HG02571 (cell line): ENCODE measurements around the gene HS3ST1.

ENCODE experiments used
- ATAC-seq: cut with Tn5 transposase; IDR thresholded peaks from one replicate; pipeline ENCODE4 v1.9.1; 2021; ENCODE audit warnings: mild to moderate bottlenecking, moderate library complexity; ENCODE audit not compliant: unreplicated experiment

Gene HS3ST1

DNA sequence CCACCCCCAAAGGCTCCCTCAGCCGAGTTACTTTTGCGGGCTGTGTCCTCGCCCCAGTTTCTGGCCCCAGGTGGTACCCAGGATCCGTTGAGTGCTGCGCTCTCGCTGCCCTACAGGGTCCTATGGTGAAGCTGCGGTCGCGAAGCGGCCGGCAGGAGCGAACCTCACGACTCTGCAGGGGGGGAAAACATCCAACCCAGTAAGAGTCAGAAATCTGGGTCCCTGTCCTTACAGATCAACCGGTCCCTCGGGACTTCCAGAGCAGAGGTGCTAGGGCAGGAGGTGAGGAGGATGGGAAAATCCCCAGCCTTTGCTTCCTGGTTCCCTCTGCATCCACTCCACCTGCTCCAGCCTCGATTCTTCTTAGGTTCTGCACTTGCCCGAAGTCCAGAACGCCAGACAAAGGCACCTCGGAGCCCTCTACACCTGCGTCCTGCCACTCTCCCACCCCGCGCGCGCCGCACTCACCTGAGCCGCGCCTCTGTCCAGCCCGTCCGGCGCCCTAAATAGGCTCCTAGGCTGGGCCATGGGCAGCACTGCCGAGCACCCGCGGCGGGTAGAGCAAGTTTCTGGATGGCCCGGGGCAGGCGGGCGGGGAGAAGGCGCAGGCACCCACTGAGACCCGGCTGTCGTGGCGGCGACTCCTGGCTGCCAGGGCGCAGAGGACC is at the start of gene HS3ST1:
Gene HS3ST1 (minus strand): TSS at position 664 of the 668 bp plus-strand sequence. CDS start 28,889 bp downstream, outside the sequence.
- ATAC-seq, result peak; percentile 33

DNA sequence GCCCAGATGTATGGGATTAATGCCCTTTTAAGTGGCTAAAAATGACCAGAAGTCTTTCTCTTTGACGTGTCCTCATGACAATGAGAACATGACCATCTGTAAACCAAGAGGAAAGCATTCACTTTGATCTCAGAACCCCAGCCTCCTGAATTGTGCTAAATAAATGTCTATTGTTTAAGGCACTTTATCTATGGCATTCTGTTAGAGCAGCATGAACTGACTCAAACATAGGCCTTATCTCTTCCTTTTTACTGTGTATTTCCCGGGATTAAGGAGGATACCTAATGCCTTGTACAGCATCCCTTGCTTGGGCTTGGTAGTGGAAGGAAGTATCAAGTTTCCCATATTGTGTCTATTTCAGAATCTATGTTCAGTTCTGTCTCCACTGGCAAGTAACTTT is 47.2 kb upstream of the HS3ST1 start:
- ATAC-seq, result no peak

DNA sequence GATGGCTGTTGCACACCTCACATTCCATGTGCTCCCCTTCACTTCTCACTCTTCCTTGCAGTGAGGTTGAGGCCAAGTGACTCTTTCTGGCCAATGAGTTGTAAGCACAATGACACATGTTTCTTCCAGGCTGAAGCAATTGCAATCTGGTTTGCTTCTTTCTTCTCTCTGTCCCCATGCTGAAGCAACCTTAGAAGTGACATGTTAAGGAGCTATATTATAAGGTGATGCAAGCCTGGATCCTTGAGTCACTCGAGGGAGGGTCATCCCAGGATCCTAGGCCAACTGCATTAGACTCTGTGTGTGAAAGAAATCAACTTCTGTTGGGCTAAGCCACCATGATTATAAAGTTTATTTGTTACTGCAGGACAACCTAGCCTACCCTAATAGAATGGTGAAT is 45.5 kb upstream of the HS3ST1 start:
- ATAC-seq, result no peak

DNA sequence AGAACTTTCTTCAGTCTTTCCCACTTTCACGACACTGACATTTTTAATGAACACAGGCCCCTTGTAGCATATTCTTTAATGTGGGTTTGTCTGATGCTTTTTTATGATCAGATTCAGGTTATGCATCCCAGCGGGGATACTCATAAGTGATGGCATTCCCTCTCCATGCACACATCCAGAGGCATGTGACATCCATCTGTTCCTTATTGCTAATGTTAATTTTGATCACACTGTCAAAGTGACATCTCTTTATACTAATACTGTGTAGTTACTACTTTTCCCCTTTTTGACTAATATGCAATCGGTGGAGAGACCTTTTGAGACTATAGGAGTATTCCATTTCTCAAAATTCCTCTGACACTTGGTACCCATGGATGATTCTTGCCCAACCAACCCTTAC is 43.8 kb upstream of the HS3ST1 start:
- ATAC-seq, result no peak

DNA sequence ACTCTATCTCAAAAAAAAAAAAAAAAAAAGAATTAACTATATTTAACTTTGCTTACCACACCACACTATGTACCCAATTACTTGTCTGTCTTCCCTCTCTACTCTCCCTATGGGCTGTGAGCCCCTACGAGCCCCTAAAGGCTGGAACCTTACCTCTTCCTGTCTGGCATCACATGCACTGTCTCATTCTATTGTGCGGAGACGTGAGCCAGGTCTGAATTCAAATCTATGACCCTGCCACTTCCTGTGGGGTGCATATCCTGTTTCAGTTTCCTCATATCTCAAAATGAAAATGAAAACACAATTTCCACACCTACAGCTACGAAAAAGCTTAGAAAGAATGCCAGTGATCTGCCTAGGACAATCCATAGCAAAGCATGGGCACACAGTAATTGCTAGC is 42.9 kb upstream of the HS3ST1 start:
- ATAC-seq, result peak; percentile 51

DNA sequence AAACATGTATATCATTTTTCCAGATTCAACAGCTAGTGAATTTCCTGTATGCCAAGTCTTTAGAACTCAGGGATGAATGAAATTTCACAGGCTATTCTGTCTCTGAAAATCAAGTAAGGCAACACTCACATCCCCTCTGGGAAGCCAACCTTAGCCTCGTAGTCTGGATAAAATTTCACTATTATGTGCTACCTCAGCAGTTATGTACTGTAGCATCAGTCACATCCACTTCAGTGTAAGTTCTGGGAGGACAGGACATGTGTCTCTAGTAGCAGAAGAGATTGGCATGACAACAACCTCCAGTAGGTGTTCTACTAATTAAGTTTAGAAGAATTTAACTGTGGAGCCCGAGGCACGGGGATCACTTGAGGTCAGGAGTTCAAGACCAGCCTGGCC is 42.4 kb upstream of the HS3ST1 start:
- no peak for ATAC-seq

DNA sequence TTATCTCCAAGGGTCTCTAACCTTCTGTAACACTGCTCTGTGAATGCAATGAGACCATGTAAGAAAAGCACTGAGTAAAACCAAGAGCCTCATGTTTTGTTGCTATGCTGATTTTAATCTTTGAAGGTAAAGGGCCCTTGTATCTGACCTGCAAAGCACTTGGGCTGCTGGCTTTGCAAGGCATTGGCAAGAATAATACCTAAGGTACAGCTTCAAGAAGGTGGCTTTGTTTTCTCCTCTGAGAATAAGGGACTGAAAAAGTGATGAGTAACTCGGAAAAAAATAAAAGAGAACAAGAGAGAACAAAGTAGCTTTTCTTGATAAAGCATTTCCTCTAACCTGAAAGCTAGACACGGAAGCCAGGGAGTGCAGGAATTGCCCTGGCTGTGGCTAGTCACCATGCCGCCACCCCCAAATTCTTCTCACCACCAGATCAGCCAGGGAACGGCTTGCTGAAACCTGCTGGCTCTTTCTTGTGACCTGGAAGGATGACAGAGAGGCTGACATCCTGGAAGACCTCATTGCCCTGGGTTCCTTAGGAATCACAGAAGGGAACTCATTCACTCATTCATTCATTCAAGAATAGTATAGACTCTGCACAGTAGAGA is 41.8 kb upstream of the HS3ST1 start:
- ATAC-seq, result peak; percentile 46

DNA sequence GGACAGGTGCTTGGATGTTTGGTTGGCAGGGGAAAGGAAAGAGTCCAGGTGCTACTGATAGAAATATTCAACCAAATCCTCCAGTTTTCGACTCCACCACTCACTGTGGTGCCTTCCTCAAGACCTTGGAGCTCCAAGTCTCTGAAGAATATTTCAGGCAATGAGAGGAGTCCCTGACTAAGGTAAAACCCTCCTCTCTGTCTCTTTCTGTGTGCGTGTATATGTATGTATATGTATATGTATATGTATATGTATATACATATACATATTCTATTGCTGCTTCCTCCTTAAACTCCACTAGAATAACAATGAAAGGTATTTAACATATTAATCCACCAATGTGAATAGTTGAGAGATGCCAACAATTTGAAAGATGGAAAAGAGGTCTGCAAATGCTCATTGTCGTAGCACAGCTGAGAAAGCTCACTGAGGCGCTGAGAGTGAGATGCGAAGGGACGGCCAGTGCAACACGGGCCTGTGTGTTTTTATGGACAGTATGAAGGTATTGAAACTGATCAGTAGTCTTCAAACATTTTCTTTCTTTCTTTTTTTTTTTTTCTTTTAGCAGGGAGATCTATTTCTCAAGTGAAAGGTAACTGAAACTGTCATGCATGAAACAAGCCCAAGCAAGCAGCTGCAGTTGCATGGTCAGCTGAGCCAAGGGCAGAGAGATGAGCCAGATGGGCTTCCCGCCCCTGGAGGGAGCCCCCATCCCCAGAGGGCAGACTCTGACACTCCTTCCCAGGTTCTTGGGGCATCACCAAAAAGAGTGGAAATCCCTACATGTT is 41.1 kb upstream of the HS3ST1 start:
- ATAC-seq, result peak; percentile 74

DNA sequence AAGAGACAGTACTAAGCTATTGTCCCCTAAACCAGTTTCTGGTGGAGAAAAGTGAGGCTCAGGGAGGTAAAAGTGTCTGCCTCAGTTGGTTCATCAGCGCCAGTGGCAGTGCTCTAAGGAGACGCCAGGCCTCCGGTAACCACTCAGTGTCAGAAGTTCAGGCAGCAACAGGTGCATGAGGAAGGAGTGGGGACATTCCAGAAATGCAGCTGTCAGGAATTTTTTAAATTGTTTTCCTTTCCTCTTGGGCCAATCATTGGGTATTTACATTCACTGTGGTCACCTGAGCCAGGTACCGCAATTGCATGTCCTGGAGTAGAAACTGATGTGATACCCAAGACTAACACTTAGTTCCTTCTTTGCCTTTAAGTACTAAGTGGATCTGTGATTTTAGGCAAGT is 40.2 kb upstream of the HS3ST1 start:
- no peak for ATAC-seq

DNA sequence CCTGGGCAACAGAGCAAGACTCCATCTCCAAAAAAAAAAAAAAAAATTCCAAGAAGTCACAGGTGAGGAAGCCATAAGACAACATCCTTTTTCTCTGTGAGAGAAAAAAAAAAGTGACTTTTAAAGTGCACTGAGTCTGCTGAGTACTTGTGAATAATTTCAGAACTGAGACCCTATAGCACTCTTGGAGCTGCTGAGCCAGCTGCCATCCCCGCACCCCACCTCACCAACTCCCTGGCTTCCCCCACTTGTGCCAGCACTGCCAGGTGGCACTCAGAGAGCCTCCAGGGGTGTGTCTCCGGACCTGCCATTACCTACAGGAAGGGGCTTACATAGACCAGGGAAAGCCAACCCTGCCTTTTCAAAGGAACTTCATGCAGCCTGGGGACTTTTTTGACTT is 39.2 kb upstream of the HS3ST1 start:
- ATAC-seq, result no peak

DNA sequence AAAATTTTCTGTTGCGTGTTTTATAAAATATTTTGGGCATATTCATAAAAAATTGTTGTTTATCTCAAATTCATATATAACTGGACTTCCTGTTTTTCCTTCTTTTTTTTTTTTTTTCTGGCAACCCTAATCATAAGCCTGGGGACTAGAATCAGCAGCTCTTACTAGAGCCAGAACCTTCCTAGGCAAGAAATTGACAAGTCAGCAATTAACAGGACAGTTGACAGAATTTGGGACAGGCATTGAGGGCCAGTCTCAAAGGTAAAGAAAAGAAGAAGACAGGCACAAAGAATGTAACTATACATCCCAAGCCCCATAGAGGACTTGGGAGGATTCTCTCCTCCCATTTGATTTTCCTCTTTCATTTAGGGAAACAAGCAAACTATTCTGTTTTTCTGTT is 35.0 kb upstream of the HS3ST1 start:
- ATAC-seq, result no peak

DNA sequence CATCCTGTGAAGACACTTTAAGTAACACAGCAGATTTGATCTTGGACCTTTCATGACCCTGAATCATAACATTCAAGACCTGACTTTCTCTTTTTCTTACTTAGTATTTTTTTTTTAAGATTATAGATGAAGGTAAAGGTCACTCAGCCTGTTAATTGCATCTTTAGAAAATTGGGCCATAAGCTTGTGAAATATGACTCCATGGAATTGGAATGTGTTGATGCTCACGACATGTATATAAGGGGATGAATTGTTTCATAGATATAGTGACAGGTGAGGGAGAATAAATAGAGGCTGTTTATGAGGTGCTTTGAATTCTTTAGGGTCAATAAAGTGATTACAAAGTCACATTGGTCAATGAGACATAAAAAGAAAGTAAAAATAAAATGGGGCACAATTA is 27.7 kb upstream of the HS3ST1 start:
- no peak for ATAC-seq

DNA sequence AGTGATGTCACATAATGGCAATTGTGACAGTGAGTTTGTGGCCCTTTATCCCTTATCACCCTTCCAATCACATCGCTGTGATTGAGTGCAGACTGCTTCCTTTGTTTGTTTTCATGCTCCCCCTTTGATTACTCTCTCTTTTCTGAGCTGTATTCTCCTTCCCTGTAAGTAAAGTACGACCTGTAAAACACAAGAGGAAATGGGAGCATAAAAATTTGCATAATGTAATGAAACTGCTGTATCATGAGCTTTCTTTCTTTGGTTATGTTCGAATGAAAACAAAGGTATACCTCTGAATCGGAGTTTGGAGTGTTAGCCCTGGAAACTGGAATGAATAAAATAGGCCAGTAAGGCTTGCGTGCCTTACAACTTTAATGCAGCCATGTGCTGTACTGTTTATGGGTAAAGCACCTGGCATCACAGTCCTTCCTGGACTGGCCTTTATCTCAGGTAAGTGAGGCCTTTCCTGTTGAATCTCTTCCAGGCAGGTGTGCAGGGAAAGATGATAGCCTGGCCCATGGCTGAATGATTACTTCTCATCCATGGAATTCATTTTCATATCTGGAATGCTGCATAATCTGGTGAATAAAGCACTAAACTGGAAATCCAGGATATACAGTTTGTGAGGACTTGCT is 26.6 kb upstream of the HS3ST1 start:
- no peak for ATAC-seq

DNA sequence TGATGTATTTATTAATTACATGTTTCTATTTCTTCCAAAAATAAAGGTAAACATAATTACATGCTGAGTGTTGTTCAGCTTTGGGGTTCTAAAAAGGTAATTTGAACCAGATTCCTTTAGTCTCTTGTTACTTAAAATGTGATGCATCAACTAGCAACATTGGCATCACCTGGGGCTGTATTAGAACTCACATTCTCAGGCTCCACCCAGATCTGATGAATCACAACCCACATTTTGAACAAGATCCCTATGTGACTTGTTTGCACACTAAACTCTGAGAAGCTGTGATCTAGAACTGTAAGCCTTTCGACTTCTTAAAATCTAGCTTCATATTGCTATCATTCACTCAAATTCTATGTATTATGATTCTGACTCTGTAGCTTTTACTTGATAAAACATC is 23.0 kb upstream of the HS3ST1 start:
- ATAC-seq, result no peak

DNA sequence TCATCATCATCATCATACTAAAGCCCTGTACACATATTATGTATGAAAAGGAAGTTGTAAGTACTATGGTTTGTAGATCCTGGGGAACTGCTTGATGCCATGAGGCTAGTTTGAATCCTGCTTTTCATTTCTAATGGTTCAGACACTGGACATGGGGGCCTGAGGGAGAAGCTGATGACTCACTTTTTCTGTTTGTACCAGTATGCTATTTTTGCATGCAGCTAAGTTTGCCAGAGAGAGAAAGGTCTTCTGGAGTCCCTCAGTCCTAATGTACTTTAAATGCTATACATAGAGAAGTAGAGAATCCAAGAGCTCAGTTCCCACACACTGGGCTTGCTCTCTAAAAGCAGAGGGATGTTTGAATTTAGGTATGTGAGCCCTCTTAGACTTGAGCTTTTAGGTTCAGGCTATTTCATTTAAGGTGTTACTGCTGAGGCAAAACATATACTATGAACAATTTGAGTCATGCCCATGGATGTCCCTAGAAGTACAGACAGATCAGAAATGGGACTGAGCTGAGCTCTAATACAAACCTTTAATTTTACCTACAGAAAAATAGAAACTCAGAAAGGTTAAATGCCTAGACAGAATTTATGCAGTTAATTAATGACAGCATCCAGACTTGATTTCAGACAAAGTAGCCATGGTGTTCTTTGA is 17.6 kb upstream of the HS3ST1 start:
- ATAC-seq, result no peak

DNA sequence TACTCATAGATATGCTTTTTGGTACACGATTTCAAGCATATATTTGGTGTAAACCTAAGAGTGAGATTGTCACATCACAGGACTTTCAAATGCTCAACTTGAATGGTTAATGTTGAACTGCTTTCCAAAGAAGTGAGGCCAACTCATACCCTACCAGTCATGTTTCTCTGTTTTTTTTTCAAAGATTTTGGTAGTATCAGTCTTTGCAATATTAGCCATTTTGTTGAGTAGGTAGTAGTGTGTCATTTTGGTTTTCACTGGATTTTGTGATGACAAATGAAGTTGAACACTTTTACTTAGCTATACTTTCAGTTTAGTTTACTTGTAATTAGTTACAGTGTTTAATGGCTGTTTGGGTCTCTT is 12.5 kb upstream of the HS3ST1 start:
- no peak for ATAC-seq

DNA sequence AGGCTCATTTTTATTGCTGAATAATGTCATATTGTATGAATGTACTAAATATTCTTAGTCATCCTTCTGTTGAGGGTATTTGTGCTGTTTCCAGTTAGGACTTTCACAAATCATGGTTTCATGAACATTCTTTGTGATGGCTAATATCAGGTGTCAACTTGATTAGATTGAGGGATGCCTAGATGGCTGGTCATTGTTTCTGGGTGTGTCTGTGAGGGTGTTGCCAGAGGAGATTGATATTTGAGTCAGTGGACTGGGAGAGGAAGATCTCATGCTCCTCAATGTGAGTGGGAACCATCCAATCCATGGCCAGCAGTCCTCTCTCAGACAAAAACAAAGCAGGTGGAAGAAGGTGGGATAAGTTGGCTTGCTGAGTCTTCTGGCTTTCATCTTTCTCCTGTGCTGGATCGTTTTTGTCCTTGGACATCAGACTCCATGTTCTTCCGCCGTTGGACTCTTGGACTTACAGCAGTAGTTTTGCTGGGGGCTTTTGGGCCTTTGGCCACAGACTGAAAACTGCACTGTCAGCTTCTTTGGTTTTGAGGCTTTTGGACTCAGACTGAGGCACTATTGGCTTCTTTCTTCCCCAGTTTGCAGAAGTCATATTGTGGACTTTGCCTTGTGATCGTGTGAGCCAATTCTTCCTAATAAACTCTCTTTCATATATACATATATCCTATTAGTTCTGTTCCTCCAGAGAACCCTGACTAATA is 11.9 kb upstream of the HS3ST1 start:
- no peak for ATAC-seq

DNA sequence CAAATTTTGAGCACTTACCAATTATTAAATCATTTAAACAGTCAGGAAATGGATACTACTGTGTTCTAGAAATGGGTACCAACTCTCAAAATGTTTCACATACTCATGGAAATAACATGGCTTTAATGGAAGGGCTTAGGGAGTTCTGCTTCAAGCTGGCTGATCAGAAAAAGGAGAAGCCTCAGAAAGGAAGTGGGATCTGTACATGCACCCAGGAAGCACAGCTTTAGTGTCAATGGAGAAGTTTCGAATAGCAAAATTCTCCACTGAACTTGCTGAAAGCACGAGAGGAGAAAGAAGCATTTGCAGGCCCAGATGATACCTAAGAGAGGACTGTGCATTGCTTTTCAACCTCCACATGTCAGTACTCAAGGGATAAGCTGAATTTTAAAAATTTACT is 11.1 kb upstream of the HS3ST1 start:
- no peak for ATAC-seq

DNA sequence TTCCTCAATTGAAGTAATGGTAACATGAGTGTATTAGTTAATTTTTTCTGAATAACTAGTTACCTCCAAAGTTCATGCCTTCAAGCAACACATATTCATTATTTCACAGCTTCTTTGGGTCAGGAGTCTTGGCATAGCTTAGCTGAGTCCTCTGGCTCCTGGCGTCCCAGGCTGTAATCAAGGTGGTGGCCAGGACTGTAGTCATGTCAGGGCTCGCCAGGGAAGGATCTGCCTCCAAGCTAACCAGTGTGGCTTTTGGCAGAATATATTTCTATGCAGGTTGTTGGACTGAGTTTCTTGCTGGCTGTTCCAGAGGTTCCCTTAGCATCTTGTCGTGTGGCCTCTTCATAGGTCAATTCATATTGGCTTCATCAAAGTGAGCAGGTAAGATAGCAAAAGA is 10.0 kb upstream of the HS3ST1 start:
- no peak for ATAC-seq

DNA sequence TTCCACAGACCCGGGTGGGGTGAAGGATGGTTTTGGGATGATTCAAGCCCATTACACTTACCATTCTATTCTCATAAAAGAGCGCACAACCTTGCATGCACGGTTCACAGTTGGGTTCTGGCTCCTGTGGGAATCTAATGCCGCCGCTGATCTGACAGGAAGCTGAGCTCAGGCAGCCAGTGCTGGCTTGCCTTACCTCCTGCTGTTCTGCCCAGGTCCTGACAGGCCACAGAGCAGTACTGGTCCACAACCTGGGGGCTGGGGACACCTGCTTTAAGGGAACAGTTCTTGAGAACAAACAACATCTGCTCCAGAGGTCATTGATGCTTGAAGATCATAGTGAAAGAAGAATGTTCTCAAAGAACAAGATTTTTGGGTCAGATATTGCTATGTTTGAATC is 8.0 kb upstream of the HS3ST1 start:
- no peak for ATAC-seq

DNA sequence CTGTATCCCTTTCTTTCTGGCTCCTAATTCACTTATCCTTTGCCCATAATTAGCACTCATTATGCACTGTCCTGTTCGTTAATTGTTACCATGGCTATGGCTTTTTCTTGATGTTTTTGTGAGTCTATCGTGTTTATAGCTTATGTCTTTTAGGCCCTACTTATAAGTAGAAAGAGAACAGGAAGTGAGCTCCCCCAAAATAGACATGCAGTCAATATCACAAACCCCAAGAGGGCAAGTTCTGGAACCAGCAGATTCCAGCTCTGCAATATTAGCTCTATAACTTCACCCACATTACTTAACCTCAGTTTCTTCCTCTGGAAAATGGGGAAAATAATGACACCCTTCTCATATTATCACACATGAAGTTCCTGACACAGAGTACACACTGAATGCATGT is 7.4 kb upstream of the HS3ST1 start:
- ATAC-seq, result no peak
